ENCODE measurements around the gene ADGRV1.

DNA sequence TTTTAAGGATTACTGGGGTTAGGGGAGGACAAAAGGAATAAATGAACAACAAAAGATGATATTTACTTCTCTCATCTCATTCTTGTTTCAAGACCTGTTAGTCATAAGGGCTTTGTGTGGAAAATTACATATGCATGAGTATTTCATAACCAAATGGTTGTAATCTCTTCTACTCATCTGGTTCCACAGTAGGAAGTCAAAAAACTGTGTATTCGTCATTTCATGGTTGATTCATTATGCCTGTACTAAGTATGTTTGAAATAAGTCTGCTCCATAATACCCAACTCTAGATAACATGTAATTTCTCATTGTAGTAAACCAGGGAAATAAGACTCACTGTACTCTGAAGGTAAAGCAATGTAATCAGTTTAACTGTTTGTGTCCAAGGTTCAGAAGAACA, 611.7 kb downstream of the ADGRV1 start:
- TF ChIP-seq CTCF (IDR thresholded peaks at IDR 0.05; ENCODE audit: insufficient read depth, low read length): no peak
- TF ChIP-seq POLR2AphosphoS5 (IDR thresholded peaks at IDR 0.05; ENCODE audit: low read depth): no peak
- TF ChIP-seq GABPA (IDR thresholded peaks at IDR 0.05; ENCODE audit: low read depth): no peak
- no peak for TF ChIP-seq REST (IDR thresholded peaks at IDR 0.05; ENCODE audit: insufficient replicate concordance, low read depth)

All from HL-60 (cell line).